ENCODE data around the gene KRT3. TPM values are rescaled to one million over a fixed set of nuclear protein-coding genes. Genes with fewer than 3 reads are reported as not detected.
A peak's percentile ranks its signal among the peaks of the same experiment; 100 is the strongest.

Gene KRT3
- total and polyA plus RNA-seq, 10 donors = not detected

GRCh38 chr12:52818887-52819420, 23.0 kb upstream of the KRT3 start:
- H3K4me1 ChIP-seq = peaks cover 0 to 11% (median 1%) of the 10 kb centered on the region in 6 donors
- WGBS, 5 donors = 44 to 71% (median 65%) methylated on average over 6 to 7 of the region's 7 CpGs
- TF ChIP-seq POLR2A (IDR thresholded peaks at IDR 0.05) (no peak), CTCF (IDR thresholded peaks at IDR 0.05 in 8 of 11, conservative IDR thresholded peaks at IDR 0.05 in 3 of 11) (no peak), POLR2AphosphoS5 (IDR thresholded peaks at IDR 0.05) (no peak)
- H3K4me3 ChIP-seq = no peak overlapping the region
- no peak overlapping the region for H3K27ac ChIP-seq
- no peaks in the 10 kb centered on the region for H3K36me3 ChIP-seq
- no peak for DNase-seq
- intact Hi-C loops (cut with DNase I; ENCODE audit: low total_unique reads) = no loop called here
- H3K27me3 ChIP-seq (replicated peaks in 1 of 7) = peaks cover 0 to 16% (median 0%) of the 10 kb centered on the region in 7 donors
- H3K9me3 ChIP-seq = no peaks in the 10 kb centered on the region

GRCh38 chr12:52818388-52818787, 22.5 kb upstream of the KRT3 start:
- H3K4me1 ChIP-seq = peaks cover 0 to 11% (median 1%) of the 10 kb centered on the region in 6 donors
- intact Hi-C loops (cut with DNase I; ENCODE audit: low total_unique reads) = no loop called here
- H3K27me3 ChIP-seq (replicated peaks in 1 of 7) = peaks cover 0 to 16% (median 0%) of the 10 kb centered on the region in 7 donors
- no peaks in the 10 kb centered on the region for H3K36me3 ChIP-seq
- no peak overlapping the region for H3K27ac ChIP-seq
- DNase-seq = no peak
- H3K9me3 ChIP-seq = no peaks in the 10 kb centered on the region
- WGBS, 5 donors = 38 to 65% (median 52%) methylated on average over 6 to 7 of the region's 7 CpGs
- H3K4me3 ChIP-seq = no peak overlapping the region
- TF ChIP-seq POLR2AphosphoS5 (IDR thresholded peaks at IDR 0.05) (peak in 1 of 3 donors; percentile 18), POLR2A (IDR thresholded peaks at IDR 0.05) (no peak), CTCF (IDR thresholded peaks at IDR 0.05 in 8 of 11, conservative IDR thresholded peaks at IDR 0.05 in 3 of 11) (no peak)

- Histone ChIP-seq H3K27me3 (replicated peaks in 1 of 7) (peaks cover 0 to 16% (median 0%) of the 10 kb centered on the region in 7 donors), H3K4me1 (peaks cover 0 to 11% (median 1%) of the 10 kb centered on the region in 6 donors), H3K36me3 (no peaks in the 10 kb centered on the region), H3K27ac (no peak overlapping the region), H3K4me3 (no peak overlapping the region), H3K9me3 (no peaks in the 10 kb centered on the region)
- intact Hi-C loops (cut with DNase I; ENCODE audit: low total_unique reads) = no loop called here
- DNase-seq = no peak
- TF ChIP-seq POLR2AphosphoS5 (IDR thresholded peaks at IDR 0.05) (no peak), POLR2A (IDR thresholded peaks at IDR 0.05) (no peak), CTCF (IDR thresholded peaks at IDR 0.05 in 8 of 11, conservative IDR thresholded peaks at IDR 0.05 in 3 of 11) (no peak)
- 62 to 70% (median 67%) methylated on average over 2 of the region's 2 CpGs for WGBS, 5 donors
These were observed 21.9 kb upstream of the KRT3 start for GRCh38 chr12:52817699-52818238.

DNA sequence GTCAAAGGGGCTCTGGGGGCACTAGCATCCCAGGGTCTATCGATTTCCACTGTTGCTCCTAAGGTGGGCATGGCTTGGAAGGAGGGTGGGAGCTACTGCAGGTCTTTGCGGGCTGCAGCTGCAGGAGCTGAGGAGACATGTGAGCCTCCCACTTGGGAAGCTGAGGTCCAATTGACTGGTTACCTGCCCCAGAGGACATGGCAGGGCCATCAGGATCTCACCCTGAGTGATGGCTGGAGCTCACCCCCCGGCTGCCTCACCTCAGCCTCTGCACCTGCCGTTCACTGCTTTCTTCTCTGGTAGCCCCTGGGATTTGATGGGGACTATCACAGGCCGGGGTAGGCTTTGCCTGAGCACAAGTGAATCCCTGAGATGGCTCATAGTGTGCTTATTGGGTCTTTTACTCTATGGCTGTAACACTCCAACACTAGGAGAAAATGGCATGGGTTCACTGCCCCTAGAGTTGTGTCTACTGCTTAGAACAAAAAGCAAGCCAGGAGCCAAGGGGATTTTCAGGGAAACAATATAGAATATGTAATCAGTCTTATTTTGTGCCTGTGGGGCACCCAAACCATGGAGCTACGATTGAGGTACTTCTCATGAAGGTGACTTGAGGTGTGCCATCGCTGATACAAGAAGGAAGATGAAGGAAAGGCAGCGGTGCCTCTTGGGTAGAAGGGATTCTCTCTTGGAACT, 21.2 kb upstream of the KRT3 start:
- TF ChIP-seq CTCF (IDR thresholded peaks at IDR 0.05 in 8 of 11, conservative IDR thresholded peaks at IDR 0.05 in 3 of 11) (no peak), POLR2AphosphoS5 (IDR thresholded peaks at IDR 0.05) (no peak), POLR2A (IDR thresholded peaks at IDR 0.05) (no peak)
- no peaks in the 10 kb centered on the region for H3K36me3 ChIP-seq
- WGBS, 5 donors = 84 to 89% (median 86%) methylated on average over 8 of the region's 8 CpGs
- no peak overlapping the region for H3K27ac ChIP-seq
- H3K9me3 ChIP-seq = no peaks in the 10 kb centered on the region
- DNase-seq = peak; percentile 39
- intact Hi-C loops (cut with DNase I; ENCODE audit: low total_unique reads) = no loop called here
- H3K4me3 ChIP-seq = no peak overlapping the region
- H3K4me1 ChIP-seq = peaks cover 0 to 9% (median 1%) of the 10 kb centered on the region in 6 donors
- H3K27me3 ChIP-seq (replicated peaks in 1 of 7) = peaks cover 0 to 12% (median 0%) of the 10 kb centered on the region in 7 donors

Measured in spleen (tissue), 11 donors.